Measurements from ENCODE around the gene PPP1R13B. TPM values are rescaled to one million over a fixed set of nuclear protein-coding genes. Genes with fewer than 3 reads are reported as not detected.

Gene PPP1R13B
- total RNA-seq, 1 experiment from 2014 or later, result 19.0 TPM

- ATAC-seq (no peak), DNase-seq (ENCODE audit: low read depth, low spot score) (no peak)
- CTCF ChIA-PET, result no interaction called here
- H3K36me3 ChIP-seq (ENCODE audit: control insufficient read depth, insufficient read depth, low read length), result no peaks in the 10 kb centered on the region
- intact Hi-C loops (cut with micrococcal nuclease; ENCODE audit: unreplicated experiment), result no loop called here
- H3K9me3 ChIP-seq (ENCODE audit: control insufficient read depth, insufficient read depth, low read depth, low read length), result no peaks in the 10 kb centered on the region
- POLR2A ChIA-PET, result no interaction called here
- H3K27me3 ChIP-seq (ENCODE audit: control insufficient read depth, insufficient read depth, low read length), result no peaks in the 10 kb centered on the region
- BruUV-seq (replicated peaks), result no TSS peak
- no peak overlapping the region for H3K4me3 ChIP-seq (ENCODE audit: low read depth in 2 of 2, low read length in 2 of 2)
- in situ Hi-C loops (cut with HindIII; ENCODE audit: low pct_unique_long_range_greater_than_20kb, low sequenced_read_pairs), result no loop called here
- no peaks in the 10 kb centered on the region for H3K4me1 ChIP-seq (ENCODE audit: control insufficient read depth, insufficient read depth, low read length)
- TF ChIP-seq CTCF (IDR thresholded peaks at IDR 0.05) (no peak), SIN3A (IDR thresholded peaks at IDR 0.05; ENCODE audit: borderline replicate concordance, insufficient read depth, low read depth, low read length) (no peak), REST (IDR thresholded peaks at IDR 0.05; ENCODE audit: insufficient read depth in 1 of 2, low read depth in 2 of 2, low read length in 1 of 2) (no peak), TCF7L2 (IDR thresholded peaks at IDR 0.05; ENCODE audit: low read depth, low read length) (no peak), POLR2AphosphoS5 (IDR thresholded peaks at IDR 0.05; ENCODE audit: low read depth, low read length) (no peak)
- no peak overlapping the region for H3K27ac ChIP-seq (ENCODE audit: low read length)
Measured at GRCh38 chr14:103887170-103887501, 39.8 kb upstream of the PPP1R13B start.

- intact Hi-C loops (cut with micrococcal nuclease; ENCODE audit: unreplicated experiment) (no loop called here), in situ Hi-C loops (cut with HindIII; ENCODE audit: low pct_unique_long_range_greater_than_20kb, low sequenced_read_pairs) (no loop called here)
- no peak overlapping the region for H3K4me3 ChIP-seq (ENCODE audit: low read depth in 2 of 2, low read length in 2 of 2)
- no TSS peak for BruUV-seq (replicated peaks)
- POLR2A ChIA-PET, result interaction anchor here (0.5 kb wide), 1 partner anchor 105 kb away, joined by 3 read pairs; no protein-coding TSS in a partner anchor
- ATAC-seq (no peak), DNase-seq (ENCODE audit: low read depth, low spot score) (no peak)
- no peak overlapping the region for H3K27ac ChIP-seq (ENCODE audit: low read length)
- TF ChIP-seq POLR2AphosphoS5 (IDR thresholded peaks at IDR 0.05; ENCODE audit: low read depth, low read length) (no peak), TCF7L2 (IDR thresholded peaks at IDR 0.05; ENCODE audit: low read depth, low read length) (no peak), SIN3A (IDR thresholded peaks at IDR 0.05; ENCODE audit: borderline replicate concordance, insufficient read depth, low read depth, low read length) (no peak), REST (IDR thresholded peaks at IDR 0.05; ENCODE audit: insufficient read depth in 1 of 2, low read depth in 2 of 2, low read length in 1 of 2) (no peak), CTCF (IDR thresholded peaks at IDR 0.05) (no peak)
- no peaks in the 10 kb centered on the region for H3K9me3 ChIP-seq (ENCODE audit: control insufficient read depth, insufficient read depth, low read depth, low read length)
- no peaks in the 10 kb centered on the region for H3K4me1 ChIP-seq (ENCODE audit: control insufficient read depth, insufficient read depth, low read length)
- H3K27me3 ChIP-seq (ENCODE audit: control insufficient read depth, insufficient read depth, low read length), result no peaks in the 10 kb centered on the region
- H3K36me3 ChIP-seq (ENCODE audit: control insufficient read depth, insufficient read depth, low read length), result no peaks in the 10 kb centered on the region
- CTCF ChIA-PET, result no interaction called here
Measured at GRCh38 chr14:103886304-103887169, 39.2 kb upstream of the PPP1R13B start.
